HG03565 (cell line): ENCODE measurements around the gene MIPEP.

Source experiments
- ATAC-seq: cut with Tn5 transposase; IDR thresholded peaks from one replicate; pipeline ENCODE4 v1.9.1; 2021; ENCODE audit warnings: mild to moderate bottlenecking, moderate library complexity; ENCODE audit not compliant: unreplicated experiment

The MIPEP gene

GRCh38 chr13:23688336-23688735, 200.9 kb downstream of the MIPEP start:
- ATAC-seq: no peak

DNA sequence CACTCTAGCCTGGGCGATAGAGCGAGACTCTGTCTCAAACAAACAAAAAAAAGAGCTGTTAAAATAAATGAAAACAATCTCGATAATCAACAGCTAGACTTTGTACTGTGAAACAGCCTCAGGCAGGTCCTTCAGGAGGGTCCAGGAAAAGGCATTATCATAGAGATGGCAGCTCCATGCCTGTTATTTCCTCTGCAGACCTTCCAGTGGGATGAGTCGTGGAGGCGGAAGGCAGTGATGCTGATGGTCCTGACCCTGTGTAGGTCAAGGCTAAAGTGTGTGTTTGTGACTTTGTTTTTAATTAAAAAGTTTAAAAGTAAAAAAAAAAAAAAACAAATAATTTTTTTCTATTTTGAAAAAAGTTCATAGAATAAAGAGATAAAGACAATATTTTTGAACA, 201.6 kb downstream of the MIPEP start:
- no peak for ATAC-seq

DNA sequence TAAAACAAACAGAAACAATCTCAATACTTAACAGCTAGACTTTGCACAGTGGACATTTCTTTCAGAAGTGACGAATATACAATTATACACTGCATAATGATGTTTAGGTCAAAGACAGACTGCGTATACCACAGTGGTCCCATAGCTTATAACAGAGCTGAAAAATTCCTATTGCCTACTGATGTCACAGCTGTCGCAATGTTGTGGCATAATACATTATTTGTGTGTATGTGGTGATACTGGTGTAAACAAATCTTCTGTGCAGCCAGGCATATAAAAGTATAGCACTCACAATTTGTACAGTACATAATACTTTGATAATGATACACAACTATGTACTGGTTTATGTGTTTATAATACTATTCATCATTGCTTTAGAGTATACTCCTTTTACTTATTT, 202.3 kb downstream of the MIPEP start:
- ATAC-seq: no peak

GRCh38 chr13:23685416-23685815, 203.8 kb downstream of the MIPEP start:
- no peak for ATAC-seq

DNA sequence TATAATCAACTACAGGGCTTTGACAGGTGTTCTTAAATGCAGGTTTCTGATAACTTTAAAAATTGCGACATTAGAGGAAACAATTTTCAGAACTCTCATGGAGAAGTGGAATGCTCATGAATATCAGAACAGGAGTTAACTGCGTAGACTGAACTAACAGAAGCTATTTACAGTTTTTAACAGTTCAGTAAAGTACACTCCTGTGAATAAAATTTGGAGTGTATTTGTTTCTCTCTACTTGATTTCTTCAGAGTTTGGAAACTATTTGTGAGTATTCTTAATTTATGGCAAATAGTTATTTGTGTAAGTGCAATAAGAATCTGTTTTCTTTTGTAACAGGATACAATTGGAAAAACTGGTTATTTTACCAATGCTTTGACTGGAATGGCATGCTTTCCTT, 204.6 kb downstream of the MIPEP start:
- no peak for ATAC-seq

- ATAC-seq: no peak
Observed at GRCh38 chr13:23683084-23683483, 206.1 kb downstream of the MIPEP start.

DNA sequence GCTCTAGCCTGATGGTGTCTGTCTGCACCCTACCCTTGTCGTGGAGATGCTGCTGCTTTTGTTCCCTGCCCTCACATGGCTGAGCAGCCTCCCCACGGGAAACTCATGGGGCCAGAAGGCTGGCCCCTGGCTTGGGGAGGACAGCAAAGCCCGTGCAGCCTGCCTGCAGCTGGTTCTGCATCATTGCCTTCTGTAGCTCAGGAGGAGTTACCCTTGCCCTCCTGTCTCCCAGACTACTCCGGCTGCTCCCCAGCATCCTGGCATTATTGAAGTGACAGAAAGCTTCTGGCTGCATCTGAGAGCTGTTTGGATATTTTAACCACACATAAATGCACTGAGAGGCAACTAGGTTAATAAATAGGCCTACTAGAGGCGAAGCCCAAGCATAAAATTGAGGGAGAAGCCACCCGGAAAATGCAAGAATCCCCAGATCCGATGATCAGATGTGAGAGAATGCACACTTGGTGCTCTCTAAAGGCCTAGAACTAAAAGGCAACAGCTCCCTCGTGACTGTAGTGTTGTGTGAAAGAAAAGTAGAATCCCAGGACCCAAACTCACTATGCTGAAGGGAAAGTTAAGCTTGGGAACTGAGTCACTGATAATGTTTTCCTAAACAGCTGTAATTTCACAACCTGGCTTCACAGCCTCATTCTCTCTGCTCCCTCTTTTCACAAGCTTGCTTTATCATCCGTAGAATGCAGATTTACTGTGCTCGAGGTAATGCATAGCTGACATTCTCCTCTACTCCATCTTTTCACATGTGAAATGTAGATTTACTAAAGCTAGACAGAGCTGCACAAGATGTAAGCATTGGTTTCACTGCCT, 208.1 kb downstream of the MIPEP start:
- ATAC-seq: no peak
